HepG2 (cell line): ENCODE results near the gene TTLL4. TPM values are rescaled to one million over a fixed set of nuclear protein-coding genes. Genes with fewer than 3 reads are reported as not detected.

Experiments
- ARID4A ChIP-seq: sonication (generic); formaldehyde crosslinking; IDR thresholded peaks from 2 replicates; pipeline ENCODE4 v1.5.0; 2020; ENCODE audit warnings: mild to moderate bottlenecking, missing genetic modification reagents, borderline replicate concordance
- CEBPZ ChIP-seq: IDR thresholded peaks from 2 replicates; pipeline ENCODE4 v1.6.1; 2012; ENCODE audit warnings: low read length, improper control_type of control experiment
- HES4 ChIP-seq: sonication (generic); formaldehyde crosslinking; IDR thresholded peaks from 2 replicates; pipeline ENCODE4 v1.9.0; 2021; ENCODE audit warnings: mild to moderate bottlenecking, missing genetic modification reagents, borderline replicate concordance
- HOXA7 ChIP-seq: sonication (generic); formaldehyde crosslinking; IDR thresholded peaks from 2 replicates; pipeline ENCODE4 v1.8.1; 2022; ENCODE audit warnings: mild to moderate bottlenecking, missing genetic modification reagents, moderate library complexity
- IKZF1 ChIP-seq: fragments of 450-650 bp; IDR thresholded peaks from 2 replicates; pipeline ENCODE4 v1.7.1; 2016
- MIXL1 ChIP-seq: IDR thresholded peaks from 2 replicates; pipeline ENCODE4 v1.6.1; 2016
- MXD3 ChIP-seq: IDR thresholded peaks from 2 replicates; pipeline ENCODE4 v1.6.1; 2016; ENCODE audit warnings: mild to moderate bottlenecking, missing biosample characterization, missing genetic modification reagents
- SOX13 ChIP-seq, 3 experiments: fragments of 450-650 bp in 1 of 3; sonication (generic) in 1 of 3; formaldehyde crosslinking in 1 of 3; IDR thresholded peaks in 2 of 3; conservative IDR thresholded peaks in 1 of 3; 2 replicates each; pipeline versions ENCODE4 v1.5.0 to v1.6.1; 2016 to 2020; ENCODE audit warnings: antibody characterized with exemption in 1 of 3, mild to moderate bottlenecking in 1 of 3, missing compliant biosample characterization in 1 of 3, missing genetic modification reagents in 1 of 3, moderate library complexity in 1 of 3
- ZNF136 ChIP-seq: sonication (generic); formaldehyde crosslinking; IDR thresholded peaks from 2 replicates; pipeline ENCODE4 v1.8.1; 2022; ENCODE audit warnings: low read depth, mild to moderate bottlenecking, moderate library complexity, missing genetic modification reagents
- ZNF34 ChIP-seq: sonication (generic); formaldehyde crosslinking; IDR thresholded peaks from 2 replicates; pipeline ENCODE4 v1.4.0; 2020; ENCODE audit warnings: mild to moderate bottlenecking, missing genetic modification reagents, borderline replicate concordance
- ZNF350 ChIP-seq: sonication (generic); formaldehyde crosslinking; IDR thresholded peaks from 2 replicates; pipeline ENCODE4 v1.4.0; 2020; ENCODE audit warnings: mild to moderate bottlenecking, low read depth, missing genetic modification reagents, borderline replicate concordance
- ZNF383 ChIP-seq: sonication (generic); formaldehyde crosslinking; IDR thresholded peaks from 2 replicates; pipeline ENCODE4 v1.4.0; 2020; ENCODE audit warnings: missing genetic modification reagents, mild to moderate bottlenecking, borderline replicate concordance
- ZNF781 ChIP-seq: sonication (generic); formaldehyde crosslinking; IDR thresholded peaks from 2 replicates; pipeline ENCODE4 v1.5.1; 2020; ENCODE audit warnings: borderline replicate concordance, mild to moderate bottlenecking, missing genetic modification reagents; ENCODE audit errors: not compliant biosample characterization
- polyA plus RNA-seq, 8 experiments: library from polyadenylated mRNA; depleted of rRNA in 3 of 8; stranded (reverse) in 7 of 8; unstranded in 1 of 8; fragments of >200 nt; fragmentation: Illumina TruSeq in 4 of 8; extraction: Trizol in 4 of 8; gene quantifications; 2 replicates each; pipeline versions ENCODE4 v1.2.1 to v1.2.3, GENCODE V29; 2011 to 2016; ENCODE audit warnings: low read depth in 4 of 8, missing spikeins in 1 of 8, mixed read lengths in 1 of 8; ENCODE audit not compliant: insufficient read depth in 1 of 8
- total RNA-seq, 5 experiments: library from RNA; depleted of rRNA; stranded (reverse); fragments of >200 nt; fragmentation: Illumina TruSeq; extraction: Trizol; gene quantifications; 2 replicates each; pipeline ENCODE4 v1.2.3, GENCODE V29; 2016; ENCODE audit warnings: low read depth in 1 of 5

The TTLL4 gene
- total and polyA plus RNA-seq, 2 of the 13 experiments (the other 11 are each of a cell fraction or from before 2014, with no cell fraction given): 77.5 to 84.6 TPM

GRCh38 chr2:218671654-218672566, 38.7 kb upstream of the TTLL4 start, which contains the start of the genes RNF25 and STK36 (continued):
- TF ChIP-seq ZNF136 (CRISPR knock-in tag) (no peak), HES4 (CRISPR knock-in tag) (peak; percentile 64; the same call in 1 of the 2 replicates), IKZF1 (no peak), ZNF34 (CRISPR knock-in tag) (0 out of 2 replicates have a peak, but pooled peaks have one; percentile 26), ZNF781 (no peak), HOXA7 (CRISPR knock-in tag) (no peak), ARID4A (peak; percentile 99), MXD3 (CRISPR knock-in tag) (peak; percentile 63; the same call in 1 of the 2 replicates), CEBPZ (no peak), ZNF350 (CRISPR knock-in tag) (peak; percentile 92), SOX13 (IDR thresholded peaks at IDR 0.05) (no peak), SOX13 (CRISPR knock-in tag; conservative IDR thresholded peaks at IDR 0.05 in 1 of 2, IDR thresholded peaks at IDR 0.05 in 1 of 2) (peak in 1 of 2 experiments; percentile 6; a peak in 1 of 4 replicates), MIXL1 (0 out of 2 replicates have a peak, but pooled peaks have one; percentile 39), ZNF383 (CRISPR knock-in tag) (no peak)
